NB4 (cell line): ENCODE measurements around the gene CD8B2.
A peak's percentile ranks its signal among the peaks of the same experiment; 100 is the strongest.
"Not testable (repeated sequence)": the region's sequence is repeated elsewhere in the genome, so short reads cannot be mapped to it uniquely, and the experiment has no call there.

Experiments
- DNase-seq: peaks from one replicate; pipeline ENCODE4 v3.0.0; 2010; ENCODE audit warnings: low read depth
- H3K4me3 ChIP-seq: one replicate; pipeline ENCODE4 v1.5.1; 2011; ENCODE audit warnings: mild to moderate bottlenecking, low read depth, low read length, moderate library complexity
- MYC ChIP-seq: IDR thresholded peaks from 2 replicates; pipeline ENCODE4 v1.6.1; 2011; ENCODE audit warnings: low read depth, low read length
- POLR2A ChIP-seq: IDR thresholded peaks from 2 replicates; pipeline ENCODE4 v1.6.1; 2011; ENCODE audit warnings: mild to moderate bottlenecking; ENCODE audit not compliant: insufficient read length; ENCODE audit errors: extremely low read depth
- TF ChIP-seq, protein P1 (sequence below): IDR thresholded peaks from 2 replicates; pipeline ENCODE4 v1.6.1; 2011; ENCODE audit warnings: low read depth, low read length
- TF ChIP-seq, protein P2 (sequence below): IDR thresholded peaks from one replicate; pipeline ENCODE4 v1.5.1; 2012; ENCODE audit warnings: low read depth, low read length

The CD8B2 gene

DNA sequence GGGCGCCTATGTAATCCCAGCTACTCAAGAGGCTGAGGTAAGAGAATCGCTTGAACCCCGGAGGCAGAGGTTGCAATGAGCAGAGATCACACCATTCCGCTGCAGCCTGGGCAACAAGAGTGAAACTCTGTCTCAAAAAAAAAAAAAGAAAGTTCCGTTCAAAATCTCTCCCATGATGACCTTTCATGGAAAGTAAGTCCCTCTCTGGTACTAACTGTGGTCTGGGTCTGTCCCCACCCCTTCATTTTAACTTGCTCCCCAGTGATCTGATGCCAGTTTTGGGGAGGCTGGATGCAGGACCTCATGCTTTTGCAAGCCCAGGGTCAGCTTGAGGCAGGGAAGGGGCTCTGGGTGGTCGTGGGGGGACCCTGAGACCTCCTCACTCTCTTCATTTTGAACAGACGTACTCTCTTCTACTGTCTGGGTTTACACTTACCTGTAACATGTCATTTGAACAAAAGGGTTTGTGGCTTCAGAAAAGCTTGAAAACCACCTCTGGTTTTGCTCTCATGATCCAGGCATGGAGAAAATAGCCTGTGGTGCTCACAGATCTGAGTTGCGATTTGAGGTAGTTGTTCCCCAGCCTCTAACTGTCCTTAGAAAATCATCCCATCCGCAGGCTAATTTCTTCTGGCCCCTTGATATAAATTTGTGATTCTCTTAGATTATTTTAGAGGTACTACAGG, 19.0 kb downstream of the CD8B2 start:
- not testable (repeated sequence) for H3K4me3 ChIP-seq, DNase-seq

DNA sequence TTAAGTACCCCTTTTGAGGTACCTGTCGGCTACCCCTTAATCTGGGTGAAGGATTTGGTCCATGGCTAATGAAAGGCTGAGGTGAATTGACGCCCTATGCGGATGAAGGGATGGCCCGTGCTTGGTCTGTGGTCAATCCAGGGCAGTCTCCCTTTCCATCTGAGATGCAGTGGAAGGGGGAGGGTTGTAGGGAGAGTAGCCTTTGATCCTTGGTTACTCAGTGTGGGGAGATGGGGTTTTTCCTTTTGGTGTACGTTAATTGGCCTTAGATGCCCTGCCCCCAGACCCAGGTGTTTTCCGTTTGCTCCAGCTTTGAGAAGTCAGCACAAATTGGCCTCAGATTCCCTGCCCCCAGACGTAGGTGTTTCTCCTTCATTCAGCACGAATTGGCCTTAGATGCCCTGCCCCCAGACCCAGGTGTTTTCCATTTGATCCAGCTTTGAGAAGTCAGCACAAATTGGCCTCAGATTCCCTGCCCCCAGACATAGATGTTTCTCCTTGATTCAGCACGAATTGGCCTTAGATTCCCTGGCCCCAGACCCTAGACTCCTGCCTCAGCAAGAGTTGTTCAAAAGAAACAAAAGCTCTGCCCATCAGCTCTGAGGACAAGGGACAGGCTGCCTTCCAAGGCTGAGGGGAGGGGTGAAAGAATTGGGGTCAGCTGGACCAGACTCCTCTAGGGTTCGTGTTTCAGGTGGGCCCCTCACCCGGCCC, 21.7 kb downstream of the CD8B2 start:
- H3K4me3 ChIP-seq, DNase-seq: not testable (repeated sequence)

DNA sequence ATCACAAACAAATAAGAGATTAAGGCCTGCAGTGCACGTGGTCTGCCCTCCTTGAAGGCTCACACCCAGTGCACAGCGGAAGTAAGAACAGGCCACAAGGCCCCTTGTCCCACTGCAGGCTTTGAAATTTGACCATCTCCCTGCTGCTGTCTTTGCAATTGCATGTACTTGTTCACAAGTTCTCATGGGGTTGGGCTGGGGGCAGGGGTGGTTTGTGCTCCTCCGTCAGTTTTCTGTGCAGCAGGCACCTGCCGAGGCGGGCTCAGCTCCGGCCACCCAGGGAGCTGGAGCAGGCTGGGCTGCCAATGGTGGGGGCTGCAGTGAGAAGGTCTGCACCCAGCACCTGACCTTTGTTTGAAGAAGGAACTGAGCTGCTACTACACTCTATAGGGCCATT, 22.2 kb downstream of the CD8B2 start:
- DNase-seq = peak; percentile 59
- H3K4me3 ChIP-seq = not testable (repeated sequence)

DNA sequence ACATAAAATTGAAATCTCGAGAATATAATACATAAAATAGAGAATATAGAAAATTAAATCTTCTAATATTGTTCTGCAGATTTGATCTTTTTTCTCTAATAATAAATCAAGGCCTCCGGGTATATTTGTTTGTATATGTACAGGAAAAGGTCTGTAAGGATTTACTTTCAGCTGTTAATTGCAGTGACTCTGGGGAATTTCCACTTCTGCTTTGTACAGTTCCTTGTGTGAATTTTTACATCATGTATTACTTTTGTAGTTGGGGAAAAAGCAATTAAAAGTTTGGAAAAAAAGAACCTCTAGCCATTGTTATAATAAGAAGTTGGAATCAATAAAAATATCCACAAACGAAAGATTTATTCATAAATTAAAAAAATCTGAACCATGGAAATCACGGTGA, 23.6 kb downstream of the CD8B2 start:
- peak; percentile 64 for DNase-seq
- H3K4me3 ChIP-seq = peak overlapping the region; percentile 36

DNA sequence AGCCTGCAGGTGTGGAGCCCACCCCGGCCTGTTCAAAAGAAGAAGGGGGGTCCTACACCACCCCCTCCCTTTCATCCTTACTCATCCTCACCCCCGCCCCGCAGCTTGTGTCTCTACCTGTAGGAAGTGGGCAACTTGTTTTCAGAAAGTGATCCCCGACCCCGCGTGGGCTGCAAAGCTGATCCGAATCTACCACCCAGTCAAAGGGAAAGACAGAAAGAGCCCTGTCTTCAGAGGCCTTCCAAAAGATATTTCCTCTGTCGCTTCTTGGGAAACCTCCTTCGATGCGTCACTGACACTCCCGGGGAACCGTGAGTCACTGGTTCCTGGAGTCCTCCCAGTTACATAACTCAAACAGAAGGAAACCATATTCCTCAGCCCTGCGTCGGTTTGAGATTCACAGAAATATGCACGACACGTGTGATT, 24.3 kb downstream of the CD8B2 start:
- H3K4me3 ChIP-seq = not testable (repeated sequence)
- peak; percentile 90 for DNase-seq
- TF ChIP-seq, protein P1, sequence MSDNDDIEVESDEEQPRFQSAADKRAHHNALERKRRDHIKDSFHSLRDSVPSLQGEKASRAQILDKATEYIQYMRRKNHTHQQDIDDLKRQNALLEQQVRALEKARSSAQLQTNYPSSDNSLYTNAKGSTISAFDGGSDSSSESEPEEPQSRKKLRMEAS = peak; percentile 27; the same call in 1 of the 2 replicates

DNA sequence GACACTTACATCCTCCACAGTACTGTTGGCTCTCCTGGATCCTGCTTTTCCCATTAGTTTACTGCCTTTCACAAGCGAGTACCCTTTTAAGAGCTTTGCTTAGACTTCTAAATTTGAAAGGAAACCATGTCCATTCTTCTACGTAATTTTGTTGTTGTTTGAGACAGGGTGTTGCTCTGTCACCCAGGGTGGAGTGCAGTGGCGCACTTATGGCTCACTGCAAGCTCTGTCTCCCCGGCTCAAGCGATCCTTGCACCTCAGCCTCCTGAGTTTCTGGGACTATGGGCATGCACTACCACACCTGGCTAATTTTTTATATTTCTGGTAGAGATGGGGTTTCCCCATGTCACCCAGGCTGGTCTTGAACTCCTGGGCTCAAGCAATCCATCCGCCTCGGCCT, 24.8 kb downstream of the CD8B2 start:
- not testable (repeated sequence) for DNase-seq, H3K4me3 ChIP-seq

DNA sequence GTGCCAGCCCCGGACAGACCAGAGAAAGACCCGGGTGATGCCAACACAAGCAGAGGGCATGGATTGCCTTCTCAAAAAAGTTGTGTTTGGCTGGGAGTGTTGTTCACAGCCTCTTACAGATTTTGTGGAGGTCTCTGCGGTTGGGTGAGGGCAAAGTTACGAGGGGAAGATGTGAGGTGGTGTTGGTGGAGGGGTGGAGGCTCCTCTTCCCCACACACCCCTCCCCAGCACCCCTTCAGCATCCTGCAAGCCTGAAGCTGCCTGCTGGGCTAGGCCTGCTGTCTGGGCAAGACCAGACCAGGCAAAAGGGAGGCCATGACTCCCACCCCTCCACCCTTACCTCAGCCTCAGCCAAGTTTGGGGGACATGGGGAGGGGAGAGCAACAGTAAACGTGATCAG, 26.2 kb downstream of the CD8B2 start:
- not testable (repeated sequence) for H3K4me3 ChIP-seq, DNase-seq

DNA sequence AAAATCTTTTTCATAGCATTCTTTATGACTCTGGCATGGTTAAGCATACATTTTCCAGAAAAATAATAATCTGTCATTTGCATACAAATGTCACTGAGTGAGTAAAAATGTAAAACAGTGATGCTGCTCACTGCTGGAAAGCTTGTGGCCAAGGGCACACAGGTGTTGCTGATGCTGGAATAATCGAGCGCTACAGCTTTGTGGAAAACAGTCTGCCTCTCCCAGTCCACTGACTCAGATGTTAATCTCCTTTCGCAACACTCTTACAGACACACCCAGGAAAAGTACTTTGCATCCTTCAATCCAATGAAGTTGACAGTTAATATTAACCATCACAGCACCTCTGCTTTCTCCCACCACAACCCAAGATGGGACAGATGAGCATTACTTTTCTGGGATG, 27.7 kb downstream of the CD8B2 start:
- peak; percentile 55 for DNase-seq
- H3K4me3 ChIP-seq = not testable (repeated sequence)

DNA sequence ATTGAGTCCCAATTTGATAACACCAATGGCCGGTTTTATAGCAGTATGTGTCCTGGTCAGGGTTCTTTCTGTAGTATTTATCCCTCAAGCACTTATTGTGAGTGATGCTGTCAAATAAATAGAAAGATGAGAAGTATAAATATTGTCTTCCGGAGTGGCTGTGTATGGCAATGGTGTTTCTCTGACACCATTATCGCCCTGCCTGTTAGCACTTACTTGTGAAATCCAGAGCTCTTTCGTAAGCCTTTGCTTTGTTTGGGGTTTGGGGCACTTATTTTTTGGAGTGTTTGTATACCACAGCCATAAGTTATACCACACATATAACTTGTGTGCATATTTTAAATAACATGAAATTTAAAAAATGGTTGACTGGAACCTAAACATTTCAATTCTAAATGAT, 29.3 kb downstream of the CD8B2 start:
- TF ChIP-seq, protein P1 = no peak
- TF ChIP-seq POLR2A = no peak
- TF ChIP-seq, protein P2, sequence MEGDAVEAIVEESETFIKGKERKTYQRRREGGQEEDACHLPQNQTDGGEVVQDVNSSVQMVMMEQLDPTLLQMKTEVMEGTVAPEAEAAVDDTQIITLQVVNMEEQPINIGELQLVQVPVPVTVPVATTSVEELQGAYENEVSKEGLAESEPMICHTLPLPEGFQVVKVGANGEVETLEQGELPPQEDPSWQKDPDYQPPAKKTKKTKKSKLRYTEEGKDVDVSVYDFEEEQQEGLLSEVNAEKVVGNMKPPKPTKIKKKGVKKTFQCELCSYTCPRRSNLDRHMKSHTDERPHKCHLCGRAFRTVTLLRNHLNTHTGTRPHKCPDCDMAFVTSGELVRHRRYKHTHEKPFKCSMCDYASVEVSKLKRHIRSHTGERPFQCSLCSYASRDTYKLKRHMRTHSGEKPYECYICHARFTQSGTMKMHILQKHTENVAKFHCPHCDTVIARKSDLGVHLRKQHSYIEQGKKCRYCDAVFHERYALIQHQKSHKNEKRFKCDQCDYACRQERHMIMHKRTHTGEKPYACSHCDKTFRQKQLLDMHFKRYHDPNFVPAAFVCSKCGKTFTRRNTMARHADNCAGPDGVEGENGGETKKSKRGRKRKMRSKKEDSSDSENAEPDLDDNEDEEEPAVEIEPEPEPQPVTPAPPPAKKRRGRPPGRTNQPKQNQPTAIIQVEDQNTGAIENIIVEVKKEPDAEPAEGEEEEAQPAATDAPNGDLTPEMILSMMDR = no peak
- TF ChIP-seq MYC = no peak
- peak; percentile 76 for DNase-seq
- no peak overlapping the region for H3K4me3 ChIP-seq

DNA sequence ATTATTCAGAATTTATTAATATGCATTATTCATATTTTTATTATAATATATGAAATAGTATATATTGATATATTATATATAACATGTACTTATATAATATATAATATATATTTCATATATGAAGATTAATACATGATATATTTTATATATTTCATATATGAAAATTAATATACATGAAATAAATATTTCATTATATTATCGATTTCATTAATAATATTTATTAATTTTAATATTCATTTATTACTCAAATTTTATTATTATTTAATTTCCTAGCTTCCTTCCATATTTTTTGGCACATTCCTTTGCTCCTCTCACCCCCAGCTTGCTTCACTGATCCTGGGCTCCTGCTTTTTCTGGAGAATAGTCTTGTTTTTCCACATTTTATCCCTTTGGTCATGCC, 29.7 kb downstream of the CD8B2 start:
- DNase-seq = no peak
- H3K4me3 ChIP-seq = no peak overlapping the region
- TF ChIP-seq POLR2A (no peak), MYC (no peak)

DNA sequence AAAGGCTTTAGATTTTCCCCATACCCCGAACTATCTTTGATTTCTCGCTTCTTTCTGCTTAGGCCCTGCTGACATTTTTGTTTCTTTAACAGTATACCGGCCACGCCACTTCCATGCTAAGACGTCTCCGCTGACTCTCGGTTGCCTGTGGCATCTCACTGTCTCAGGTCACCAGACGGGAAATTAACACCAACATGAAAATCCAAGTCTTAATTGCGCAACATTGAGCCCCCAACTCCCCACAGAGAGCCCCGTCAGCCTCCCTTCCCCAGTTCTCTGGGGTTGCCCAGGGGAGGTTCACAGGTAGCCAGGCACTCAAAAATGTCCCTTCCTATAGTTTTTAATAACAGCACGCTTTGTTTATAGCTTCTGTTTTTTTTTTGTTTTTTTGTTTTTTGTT, 30.2 kb downstream of the CD8B2 start:
- DNase-seq = no peak
- TF ChIP-seq POLR2A (no peak), MYC (no peak)
- TF ChIP-seq, protein P1 = no peak
- TF ChIP-seq, protein P2 = no peak
- no peak overlapping the region for H3K4me3 ChIP-seq
